Keratinocyte (primary cell): ENCODE measurements around the gene NTSR1. TPM values are rescaled to one million over a fixed set of nuclear protein-coding genes. Genes with fewer than 3 reads are reported as not detected.

Source experiments
- DNase-seq: peaks from one replicate; pipeline ENCODE4 v3.0.0-alpha.2; 2011; ENCODE audit warnings: low read depth, missing footprints, low spot score
- FAIRE-seq: peaks from 2 replicates; lab custom pipeline; 2011; peaks lifted over from hg19 to GRCh38; lab: Jason Lieb, UNC
- H2AFZ ChIP-seq: 2 replicates; pipeline ENCODE4 v1.6.0; 2012; ENCODE audit warnings: low read length, control low read depth, inconsistent platforms; ENCODE audit not compliant: control insufficient read depth
- H3K27ac ChIP-seq: 2 replicates; pipeline ENCODE4 v1.5.1; 2011; ENCODE audit warnings: low read length; ENCODE audit not compliant: control insufficient read depth, insufficient read depth
- H3K27me3 ChIP-seq: 3 replicates; pipeline ENCODE4 v1.6.0; 2011; ENCODE audit warnings: low read length; ENCODE audit not compliant: control insufficient read depth, insufficient read depth; ENCODE audit errors: extremely low read depth
- H3K36me3 ChIP-seq, 2 experiments: 2 replicates in 1 of 2; 3 replicates in 1 of 2; pipeline ENCODE4 v1.5.1; 2011; ENCODE audit warnings: low read length in 2 of 2, mild to moderate bottlenecking in 1 of 2; ENCODE audit not compliant: control insufficient read depth in 2 of 2, insufficient read depth in 2 of 2; ENCODE audit errors: extremely low read depth in 1 of 2
- H3K4me1 ChIP-seq: 3 replicates; pipeline ENCODE4 v1.5.1; 2011; ENCODE audit warnings: low read length; ENCODE audit not compliant: control insufficient read depth, insufficient read depth; ENCODE audit errors: extremely low read depth
- H3K4me2 ChIP-seq: 3 replicates; pipeline ENCODE4 v1.6.0; 2011; ENCODE audit warnings: low read depth, low read length; ENCODE audit not compliant: control insufficient read depth, insufficient read depth; ENCODE audit errors: extremely low read depth
- H3K4me3 ChIP-seq, 3 experiments: fragments of 200-600 bp in 1 of 3; sonication (generic) in 1 of 3; 2 replicates in 2 of 3; 3 replicates in 1 of 3; pipeline ENCODE4 v1.5.1; 2011 to 2016; ENCODE audit warnings: low read length in 3 of 3, mild to moderate bottlenecking in 3 of 3, control low read depth in 2 of 3, inconsistent platforms in 1 of 3, low read depth in 1 of 3, mixed read lengths in 1 of 3, mixed run types in 1 of 3, moderate library complexity in 1 of 3; ENCODE audit not compliant: control insufficient read depth in 2 of 3, insufficient read depth in 2 of 3; ENCODE audit errors: extremely low read depth in 1 of 3
- H3K79me2 ChIP-seq: 2 replicates; pipeline ENCODE4 v1.6.0; 2012; ENCODE audit warnings: low read length; ENCODE audit not compliant: control insufficient read depth, insufficient read depth
- H3K9ac ChIP-seq: 3 replicates; pipeline ENCODE4 v1.6.0; 2011; ENCODE audit warnings: low read length; ENCODE audit not compliant: control insufficient read depth, insufficient read depth; ENCODE audit errors: extremely low read depth
- H3K9me1 ChIP-seq: 3 replicates; pipeline ENCODE4 v1.6.0; 2011; ENCODE audit warnings: low read length; ENCODE audit not compliant: control insufficient read depth, insufficient read depth; ENCODE audit errors: extremely low read depth
- H3K9me3 ChIP-seq: 2 replicates; pipeline ENCODE4 v1.5.1; 2012; ENCODE audit warnings: low read depth, low read length; ENCODE audit not compliant: control insufficient read depth
- H4K20me1 ChIP-seq: 3 replicates; pipeline ENCODE4 v1.6.0; 2011; ENCODE audit warnings: low read length; ENCODE audit not compliant: control insufficient read depth, insufficient read depth; ENCODE audit errors: extremely low read depth
- CTCF ChIP-seq, 3 experiments: IDR thresholded peaks in 1 of 3; conservative IDR thresholded peaks in 1 of 3; optimal IDR thresholded peaks in 1 of 3; 2 replicates in 2 of 3; 3 replicates in 1 of 3; pipeline versions ENCODE3 to v1.5.1; 2011; ENCODE audit warnings: low read length in 3 of 3, mild to moderate bottlenecking in 3 of 3, moderate library complexity in 2 of 3, control low read depth in 1 of 3, inconsistent platforms in 1 of 3; ENCODE audit not compliant: insufficient read depth in 2 of 3; ENCODE audit errors: extremely low read depth in 1 of 3
- EZH2 ChIP-seq: IDR thresholded peaks from one replicate; pipeline ENCODE4 v1.6.1; 2012; ENCODE audit warnings: inconsistent platforms, mild to moderate bottlenecking, low read length, moderate library complexity
- dilution Hi-C: fragments of 300-500 bp; cut with MboI; formaldehyde crosslinking; loops from one replicate; pipeline ENCODE4 v1.7.0; 2020; ENCODE audit warnings: low sequenced_read_pairs; ENCODE audit not compliant: extremely low pct_ligation_motif_present
- polyA plus RNA-seq, 5 experiments: library from polyadenylated mRNA; depleted of rRNA in 3 of 5; stranded (reverse) in 3 of 5; stranded (forward) in 1 of 5; unstranded in 1 of 5; fragments of >200 nt; gene quantifications; 1 replicate in 1 of 5; 2 replicates in 3 of 5; 3 replicates in 1 of 5; pipeline versions ENCODE4 v1.2.1 to v1.2.3, GENCODE V29; 2011 to 2012; ENCODE audit warnings: missing spikeins in 2 of 5, low read depth in 1 of 5, low replicate concordance in 1 of 5

NTSR1 gene
- polyA plus RNA-seq, 1 donor (not counting 4 experiments of a cell fraction or from before 2014, with no cell fraction given) = 0.55 TPM

GRCh38 chr20:62752671-62753501 lies 44.2 kb downstream of the NTSR1 start:
- no peaks in the 10 kb centered on the region for H3K36me3 ChIP-seq
- no peak overlapping the region for H2AFZ ChIP-seq
- H3K79me2 ChIP-seq = no peaks in the 10 kb centered on the region
- no peaks in the 10 kb centered on the region for H4K20me1 ChIP-seq
- DNase-seq (no peak), FAIRE-seq (no peak)
- no peak overlapping the region for H3K9ac ChIP-seq
- H3K4me1 ChIP-seq = peaks cover 12% of the 10 kb centered on the region
- peaks cover 11% of the 10 kb centered on the region for H3K27me3 ChIP-seq
- no peak overlapping the region for H3K4me3 ChIP-seq
- TF ChIP-seq CTCF (optimal IDR thresholded peaks at IDR 0.05 in 1 of 3, IDR thresholded peaks at IDR 0.05 in 1 of 3, conservative IDR thresholded peaks at IDR 0.05 in 1 of 3; ENCODE audit: extremely low read depth in 1 of 3, insufficient read depth in 2 of 3, low read length in 3 of 3) (no peak), EZH2 (no peak)
- dilution Hi-C loops = no loop called here
- H3K4me2 ChIP-seq = no peak overlapping the region
- no peak overlapping the region for H3K27ac ChIP-seq
- H3K9me1 ChIP-seq = peaks cover 2% of the 10 kb centered on the region
- H3K9me3 ChIP-seq = no peaks in the 10 kb centered on the region

DNA sequence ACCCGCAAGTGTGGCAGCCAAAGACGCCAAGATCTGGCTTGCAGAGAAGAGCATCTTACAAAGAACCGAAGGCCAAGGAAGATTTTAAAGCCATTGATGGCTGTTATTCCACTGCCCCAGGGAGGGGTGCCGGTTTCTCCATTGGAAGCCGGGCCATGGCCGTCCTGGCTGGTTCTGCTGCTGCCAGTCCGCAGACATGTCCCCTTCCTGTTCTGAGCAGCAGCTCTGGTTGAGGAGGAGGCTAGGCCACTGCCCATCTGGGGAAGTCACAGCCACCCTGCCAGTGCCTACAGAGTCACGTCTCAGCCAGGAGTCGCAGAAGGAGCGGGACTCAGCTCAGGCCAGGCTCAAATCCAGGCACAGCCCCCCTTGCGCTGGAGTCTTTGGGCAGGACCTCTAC lies 45.0 kb downstream of the NTSR1 start:
- Histone ChIP-seq H3K27ac (no peak overlapping the region), H3K9me1 (peaks cover 2% of the 10 kb centered on the region), H2AFZ (no peak overlapping the region), H4K20me1 (no peaks in the 10 kb centered on the region), H3K9ac (no peak overlapping the region), H3K4me1 (peaks cover 12% of the 10 kb centered on the region), H3K79me2 (no peaks in the 10 kb centered on the region), H3K27me3 (peaks cover 18% of the 10 kb centered on the region), H3K4me2 (no peak overlapping the region), H3K9me3 (no peaks in the 10 kb centered on the region), H3K4me3 (no peak overlapping the region), H3K36me3 (no peaks in the 10 kb centered on the region)
- no peak for FAIRE-seq
- dilution Hi-C loops = no loop called here
- TF ChIP-seq CTCF (optimal IDR thresholded peaks at IDR 0.05 in 1 of 3, IDR thresholded peaks at IDR 0.05 in 1 of 3, conservative IDR thresholded peaks at IDR 0.05 in 1 of 3; ENCODE audit: extremely low read depth in 1 of 3, insufficient read depth in 2 of 3, low read length in 3 of 3) (no peak), EZH2 (no peak)
- DNase-seq = no peak
